ENCODE data around the gene MED10. TPM values are rescaled to one million over a fixed set of nuclear protein-coding genes. Genes with fewer than 3 reads are reported as not detected.

The MED10 gene
- total and polyA plus RNA-seq, 9 of the 15 experiments (the other 6 are each of a cell fraction or from before 2014, with no cell fraction given), result 23.8 to 83.4 (median 58.8) TPM

GRCh38 chr5:6404129-6404528 is 25.8 kb upstream of the MED10 start (continued):
- TF ChIP-seq, protein P1, sequence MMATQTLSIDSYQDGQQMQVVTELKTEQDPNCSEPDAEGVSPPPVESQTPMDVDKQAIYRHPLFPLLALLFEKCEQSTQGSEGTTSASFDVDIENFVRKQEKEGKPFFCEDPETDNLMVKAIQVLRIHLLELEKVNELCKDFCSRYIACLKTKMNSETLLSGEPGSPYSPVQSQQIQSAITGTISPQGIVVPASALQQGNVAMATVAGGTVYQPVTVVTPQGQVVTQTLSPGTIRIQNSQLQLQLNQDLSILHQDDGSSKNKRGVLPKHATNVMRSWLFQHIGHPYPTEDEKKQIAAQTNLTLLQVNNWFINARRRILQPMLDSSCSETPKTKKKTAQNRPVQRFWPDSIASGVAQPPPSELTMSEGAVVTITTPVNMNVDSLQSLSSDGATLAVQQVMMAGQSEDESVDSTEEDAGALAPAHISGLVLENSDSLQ (IDR thresholded peaks at IDR 0.05), result no peak
- TF ChIP-seq REST (IDR thresholded peaks at IDR 0.05; ENCODE audit: borderline replicate concordance) (0 out of 2 replicates have a peak, but pooled peaks have one; percentile 3), REST (CRISPR knock-in tag; IDR thresholded peaks at IDR 0.05; ENCODE audit: low read depth) (no peak), RFX1 (IDR thresholded peaks at IDR 0.05) (no peak), PCBP2 (IDR thresholded peaks at IDR 0.05; ENCODE audit: low read depth, low read length, poor library complexity, severe bottlenecking) (no peak), TGIF2 (CRISPR knock-in tag; IDR thresholded peaks at IDR 0.05) (no peak), TFE3 (CRISPR knock-in tag; IDR thresholded peaks at IDR 0.05) (peak; percentile 79), ZNF140 (CRISPR knock-in tag; IDR thresholded peaks at IDR 0.05) (no peak)
- TF ChIP-seq, protein P2, sequence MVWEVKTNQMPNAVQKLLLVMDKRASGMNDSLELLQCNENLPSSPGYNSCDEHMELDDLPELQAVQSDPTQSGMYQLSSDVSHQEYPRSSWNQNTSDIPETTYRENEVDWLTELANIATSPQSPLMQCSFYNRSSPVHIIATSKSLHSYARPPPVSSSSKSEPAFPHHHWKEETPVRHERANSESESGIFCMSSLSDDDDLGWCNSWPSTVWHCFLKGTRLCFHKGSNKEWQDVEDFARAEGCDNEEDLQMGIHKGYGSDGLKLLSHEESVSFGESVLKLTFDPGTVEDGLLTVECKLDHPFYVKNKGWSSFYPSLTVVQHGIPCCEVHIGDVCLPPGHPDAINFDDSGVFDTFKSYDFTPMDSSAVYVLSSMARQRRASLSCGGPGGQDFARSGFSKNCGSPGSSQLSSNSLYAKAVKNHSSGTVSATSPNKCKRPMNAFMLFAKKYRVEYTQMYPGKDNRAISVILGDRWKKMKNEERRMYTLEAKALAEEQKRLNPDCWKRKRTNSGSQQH (CRISPR knock-in tag; IDR thresholded peaks at IDR 0.05), result no peak
- TF ChIP-seq, protein P3, sequence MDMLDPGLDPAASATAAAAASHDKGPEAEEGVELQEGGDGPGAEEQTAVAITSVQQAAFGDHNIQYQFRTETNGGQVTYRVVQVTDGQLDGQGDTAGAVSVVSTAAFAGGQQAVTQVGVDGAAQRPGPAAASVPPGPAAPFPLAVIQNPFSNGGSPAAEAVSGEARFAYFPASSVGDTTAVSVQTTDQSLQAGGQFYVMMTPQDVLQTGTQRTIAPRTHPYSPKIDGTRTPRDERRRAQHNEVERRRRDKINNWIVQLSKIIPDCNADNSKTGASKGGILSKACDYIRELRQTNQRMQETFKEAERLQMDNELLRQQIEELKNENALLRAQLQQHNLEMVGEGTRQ (CRISPR knock-in tag; IDR thresholded peaks at IDR 0.05), result peak; percentile 69
- TF ChIP-seq, protein P4, sequence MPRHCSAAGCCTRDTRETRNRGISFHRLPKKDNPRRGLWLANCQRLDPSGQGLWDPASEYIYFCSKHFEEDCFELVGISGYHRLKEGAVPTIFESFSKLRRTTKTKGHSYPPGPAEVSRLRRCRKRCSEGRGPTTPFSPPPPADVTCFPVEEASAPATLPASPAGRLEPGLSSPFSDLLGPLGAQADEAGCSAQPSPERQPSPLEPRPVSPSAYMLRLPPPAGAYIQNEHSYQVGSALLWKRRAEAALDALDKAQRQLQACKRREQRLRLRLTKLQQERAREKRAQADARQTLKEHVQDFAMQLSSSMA (CRISPR knock-in tag; IDR thresholded peaks at IDR 0.05), result no peak

Measured in K562 (cell line).